Gastroesophageal sphincter (tissue), 3 donors: ENCODE data around the gene LDB3.

Experiments
- CTCF ChIP-seq, 4 experiments: fragments of 200-600 bp in 2 of 4; fragments of 450-650 bp in 2 of 4; sonication (generic) in 1 of 4; IDR thresholded peaks; one replicate each; pipeline ENCODE4 v1.5.1; 2017 to 2019; ENCODE audit warnings: antibody characterized with exemption in 4 of 4, mild to moderate bottlenecking in 2 of 4, moderate library complexity in 2 of 4
- POLR2A ChIP-seq, 2 donors: fragments of 450-650 bp; IDR thresholded peaks; one replicate each; pipeline ENCODE4 v1.6.1; 2017; ENCODE audit warnings: antibody characterized with exemption in 2 of 2, mild to moderate bottlenecking in 2 of 2, moderate library complexity in 1 of 2
- POLR2AphosphoS5 ChIP-seq: sonication (generic); formaldehyde crosslinking; IDR thresholded peaks from one replicate; pipeline ENCODE4 v1.6.1; 2017; ENCODE audit warnings: antibody characterized with exemption

- TF ChIP-seq CTCF (IDR thresholded peaks at IDR 0.05) (no peak), POLR2A (IDR thresholded peaks at IDR 0.05) (no peak), POLR2AphosphoS5 (no peak)
These were observed 64.5 kb downstream of the LDB3 start for GRCh38 chr10:86732771-86733170.
